ENCODE results near the gene SLC9A4.
A peak's percentile ranks its signal among the peaks of the same experiment; 100 is the strongest.

SLC9A4 gene

GRCh38 chr2:102499558-102499957 lies 26.5 kb downstream of the SLC9A4 start:
- no peak for DNase-seq (ENCODE audit: low spot score)

DNA sequence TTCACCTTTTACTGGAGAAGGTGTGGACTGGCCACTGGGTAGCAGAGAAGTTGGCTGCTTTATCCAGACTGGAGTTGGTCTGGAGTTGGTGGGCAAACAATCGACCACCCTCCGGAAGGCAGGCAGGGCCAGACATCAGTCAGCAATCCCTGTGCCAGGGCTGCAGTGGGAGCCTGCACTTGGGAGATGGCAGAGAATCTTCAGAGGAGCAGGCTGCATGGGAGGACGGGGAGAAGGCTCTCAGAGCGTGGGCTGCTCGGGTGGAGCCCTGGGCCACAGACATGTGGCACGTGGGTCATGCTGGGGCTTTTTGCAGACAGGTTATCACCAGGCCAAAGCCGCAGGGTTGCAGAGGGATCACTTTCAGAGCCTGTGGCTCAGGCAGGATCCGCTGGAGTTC lies 29.6 kb downstream of the SLC9A4 start:
- no peak for DNase-seq (ENCODE audit: low spot score)

- no peak for DNase-seq (ENCODE audit: low spot score)
Measured at GRCh38 chr2:102504833-102505232, 31.8 kb downstream of the SLC9A4 start.

GRCh38 chr2:102505290-102505689 lies 32.3 kb downstream of the SLC9A4 start:
- DNase-seq (ENCODE audit: low spot score): peak; percentile 16

DNA sequence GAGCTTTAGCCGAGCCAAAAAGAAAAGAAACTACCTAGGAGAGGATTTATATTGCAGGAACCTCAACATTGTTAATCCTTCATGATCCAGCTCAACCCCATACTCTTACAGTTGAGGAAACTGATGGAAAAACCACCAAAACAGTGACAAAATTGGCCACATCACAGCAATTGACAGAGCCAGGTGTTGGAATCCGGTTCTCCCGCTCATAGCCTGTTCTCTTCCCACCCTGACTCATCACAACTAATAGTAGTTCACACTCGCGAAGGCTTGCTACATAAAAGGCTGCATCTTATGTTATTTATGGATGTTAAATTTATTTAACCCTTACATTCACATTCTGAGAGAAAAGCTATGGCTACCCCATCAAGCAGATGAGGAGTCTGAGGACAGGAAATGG lies 33.7 kb downstream of the SLC9A4 start:
- no peak for DNase-seq (ENCODE audit: low spot score)

GRCh38 chr2:102508863-102509262 lies 35.8 kb downstream of the SLC9A4 start:
- no peak for DNase-seq (ENCODE audit: low spot score)

GRCh38 chr2:102509749-102510148 lies 36.7 kb downstream of the SLC9A4 start:
- no peak for DNase-seq (ENCODE audit: low spot score)

- no peak for DNase-seq (ENCODE audit: low spot score)
Measured at GRCh38 chr2:102510791-102511575, 38.0 kb downstream of the SLC9A4 start.

- no peak for DNase-seq (ENCODE audit: low spot score)
Measured at GRCh38 chr2:102512161-102512560, 39.1 kb downstream of the SLC9A4 start.

DNA sequence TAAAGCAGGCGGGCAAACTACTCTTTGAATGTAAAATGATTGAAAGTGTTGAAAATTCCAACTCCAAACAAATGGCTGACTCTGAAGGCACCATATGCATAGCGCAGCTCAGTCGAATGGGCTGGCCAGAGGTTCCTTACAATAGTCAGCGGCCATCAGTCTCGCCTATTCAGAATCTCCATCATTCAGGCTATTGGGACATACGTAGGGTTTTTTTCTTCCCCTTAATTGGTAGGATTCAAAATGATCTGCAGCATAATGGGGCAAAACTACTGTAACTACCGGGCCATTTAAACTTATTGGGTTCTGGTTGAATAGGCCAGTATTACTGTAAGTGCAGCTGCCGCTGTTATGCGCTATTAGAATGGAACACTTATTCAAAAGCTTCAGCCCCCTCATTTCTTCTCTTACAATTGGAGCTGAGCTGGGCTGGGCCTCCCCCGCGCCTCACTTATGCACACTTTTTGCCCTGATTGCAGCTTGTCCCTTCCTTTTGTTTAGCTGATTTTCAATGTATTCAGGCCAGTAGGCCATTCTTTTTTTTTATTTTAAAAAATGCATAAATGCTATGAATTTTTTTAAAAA lies 40.4 kb downstream of the SLC9A4 start:
- DNase-seq (ENCODE audit: low spot score): no peak

DNA sequence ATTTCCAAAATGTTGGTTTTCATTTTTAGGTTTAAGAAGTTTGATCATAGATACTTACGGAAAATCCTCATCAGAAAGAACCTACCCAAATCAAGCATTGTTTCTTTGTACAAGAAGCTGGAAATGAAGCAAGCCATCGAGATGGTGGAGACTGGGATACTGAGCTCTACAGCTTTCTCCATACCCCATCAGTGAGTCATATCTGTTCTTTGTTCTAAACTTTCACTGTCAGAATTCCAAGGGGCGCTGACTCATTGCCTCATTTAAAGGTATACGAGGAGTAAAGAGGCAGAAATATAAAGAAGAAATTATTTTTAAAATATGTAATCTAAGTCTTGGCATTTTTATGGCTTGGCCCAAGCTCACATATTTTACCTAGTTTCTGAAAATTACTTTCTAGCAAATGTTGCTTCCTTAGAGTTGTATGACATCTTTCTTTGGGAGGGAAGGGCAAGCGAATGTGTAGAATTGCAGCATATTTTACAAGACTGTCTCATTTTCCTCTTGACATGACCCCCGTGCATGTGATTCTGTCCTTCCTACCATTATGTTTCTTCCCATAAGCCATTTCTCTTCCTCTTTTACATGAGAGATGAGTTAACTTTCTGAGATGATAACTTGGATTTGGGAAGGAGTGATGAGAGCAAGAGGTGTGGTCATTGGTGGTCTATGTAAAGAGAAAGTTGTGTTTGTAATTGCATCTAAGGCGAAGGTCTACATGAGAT lies 41.2 kb downstream of the SLC9A4 start:
- DNase-seq (ENCODE audit: low spot score): no peak

GRCh38 chr2:102515851-102516250 lies 42.8 kb downstream of the SLC9A4 start:
- DNase-seq (ENCODE audit: low spot score): no peak

DNA sequence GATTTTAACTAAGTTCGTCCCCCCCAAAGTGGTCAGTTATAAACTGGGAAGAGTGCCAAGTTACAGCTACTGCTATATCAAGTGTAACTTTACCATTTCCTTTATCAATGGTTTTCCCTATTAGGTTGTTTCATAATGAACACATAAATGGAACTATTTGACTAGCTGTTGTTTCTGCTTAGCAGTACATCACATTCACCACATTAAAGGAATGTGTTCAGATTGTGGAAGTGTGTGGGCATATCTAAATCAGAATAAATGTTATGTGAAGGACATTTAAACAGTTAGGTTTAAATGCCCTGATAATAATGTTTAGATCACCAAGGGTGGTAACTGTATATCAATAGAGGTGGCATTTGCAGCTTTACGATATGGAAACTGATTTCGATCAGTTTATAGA lies 45.1 kb downstream of the SLC9A4 start:
- no peak for DNase-seq (ENCODE audit: low spot score)

DNA sequence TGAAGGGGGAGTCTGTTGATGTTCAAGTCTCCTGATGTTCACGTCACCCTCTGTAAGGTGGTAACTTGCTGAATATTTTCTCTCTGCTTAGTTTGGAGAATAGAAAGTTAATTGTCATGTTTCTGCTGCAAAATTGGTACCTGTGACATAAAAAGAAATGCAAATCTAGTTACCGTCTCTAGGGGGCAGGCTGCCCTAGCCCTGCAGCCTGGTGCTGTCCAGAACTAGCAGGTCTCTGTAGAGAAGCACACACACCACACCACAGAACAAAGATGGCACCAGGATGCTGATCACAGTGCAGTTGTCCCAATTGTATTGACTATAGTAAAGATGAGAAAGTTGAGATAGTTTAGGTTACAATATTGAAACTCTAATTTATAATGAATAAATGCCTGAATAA lies 47.0 kb downstream of the SLC9A4 start:
- no peak for DNase-seq (ENCODE audit: low spot score)

DNA sequence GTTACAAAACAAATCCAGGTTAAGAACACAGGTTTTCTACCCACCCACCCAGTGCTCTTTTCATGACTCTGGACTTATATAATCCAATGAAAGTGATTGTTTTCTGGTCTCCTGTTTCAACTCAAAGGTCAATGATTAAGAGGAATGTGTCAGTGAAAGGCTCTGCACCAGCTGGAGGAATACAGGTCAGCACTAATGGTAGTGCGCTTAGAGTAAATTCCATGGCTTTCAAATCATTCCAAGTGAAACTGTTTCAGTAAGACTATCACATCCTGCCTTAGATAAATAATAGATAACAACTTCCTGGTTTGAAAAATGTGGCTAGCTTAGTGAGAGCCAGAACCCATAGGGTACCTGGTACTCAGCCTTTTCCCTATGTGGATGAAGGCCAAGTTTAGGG lies 47.8 kb downstream of the SLC9A4 start:
- no peak for DNase-seq (ENCODE audit: low spot score)

GRCh38 chr2:102522162-102522561 lies 49.1 kb downstream of the SLC9A4 start:
- no peak for DNase-seq (ENCODE audit: low spot score)

DNA sequence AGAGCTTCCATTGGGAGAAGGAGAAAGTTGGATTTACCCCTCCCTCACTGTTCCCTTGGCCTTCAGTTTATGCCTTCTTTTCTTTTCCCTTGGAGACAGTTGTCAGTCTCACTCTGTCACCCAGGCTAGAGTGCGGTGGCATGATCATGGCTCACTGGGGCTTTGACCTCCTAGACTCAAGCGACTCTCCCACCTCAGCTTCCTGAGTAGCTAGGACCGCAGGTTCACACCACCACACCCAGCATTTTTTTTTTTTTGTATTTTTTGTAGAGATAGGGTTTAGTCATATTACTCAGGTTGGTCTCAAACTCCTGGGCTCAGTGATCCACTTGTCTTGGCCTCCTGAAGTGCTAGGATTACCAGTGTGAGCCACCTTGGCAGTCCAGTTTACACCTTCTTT lies 49.9 kb downstream of the SLC9A4 start:
- no peak for DNase-seq (ENCODE audit: low spot score)

GRCh38 chr2:102523651-102524050 lies 50.6 kb downstream of the SLC9A4 start:
- DNase-seq (ENCODE audit: low spot score): no peak

GRCh38 chr2:102527086-102527485 lies 54.1 kb downstream of the SLC9A4 start:
- DNase-seq (ENCODE audit: low spot score): no peak

DNA sequence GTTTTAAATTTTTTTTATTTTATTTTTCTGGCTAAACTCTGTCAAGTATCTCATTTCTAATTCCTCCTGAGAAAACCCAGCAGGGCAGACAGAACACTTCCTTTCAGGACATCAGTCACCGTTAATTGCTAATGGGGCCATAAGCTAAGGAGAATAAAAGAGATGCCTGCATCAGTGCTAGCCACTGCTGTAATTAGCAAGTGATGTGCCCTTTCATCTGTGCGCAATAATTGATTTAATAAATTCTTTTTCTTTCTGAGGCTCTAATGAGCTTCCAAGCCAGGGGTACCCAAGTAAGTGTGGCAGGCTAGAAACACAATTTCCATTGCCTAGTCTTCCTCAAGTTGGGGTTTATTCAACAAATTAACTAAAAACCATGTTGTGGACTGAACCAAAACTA lies 65.5 kb downstream of the SLC9A4 start:
- no peak for DNase-seq (ENCODE audit: low spot score)

DNA sequence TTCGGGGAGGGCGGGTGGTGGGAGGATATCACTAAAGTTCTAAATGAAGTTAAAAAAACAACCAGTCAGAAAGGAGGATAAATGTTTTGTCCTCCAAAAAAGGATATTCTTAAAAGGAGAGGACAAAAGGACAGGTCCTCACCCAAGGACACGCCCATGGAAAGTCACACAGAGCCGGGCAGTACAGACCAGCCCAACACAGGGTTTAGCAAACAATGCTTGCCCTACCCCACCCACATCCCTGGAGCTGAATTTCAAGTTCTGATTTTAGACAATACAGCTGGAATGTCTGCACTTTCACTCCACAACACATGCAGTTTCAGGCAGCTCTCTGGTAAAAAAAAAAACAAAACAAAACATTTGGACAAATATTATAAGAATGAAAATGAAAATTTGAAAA lies 67.9 kb downstream of the SLC9A4 start:
- no peak for DNase-seq (ENCODE audit: low spot score)

DNA sequence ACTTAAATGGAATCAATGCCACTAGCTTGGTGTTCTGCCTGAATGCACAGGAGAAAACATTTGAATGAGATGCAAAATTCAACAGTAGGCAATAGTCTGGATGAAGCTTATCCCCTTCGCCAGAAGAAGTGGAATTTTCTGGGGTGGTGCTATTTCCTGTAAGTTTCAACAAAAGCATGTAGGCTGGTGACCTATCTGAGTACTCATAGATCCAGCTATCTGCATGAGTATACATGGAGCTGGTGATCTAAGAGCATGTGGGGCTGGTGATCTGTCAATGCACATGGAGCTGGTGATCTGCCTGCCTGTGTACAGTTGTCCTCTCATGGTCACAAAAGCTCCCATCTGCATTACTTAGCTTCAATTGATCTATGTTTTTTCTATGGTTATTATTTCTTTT lies 71.2 kb downstream of the SLC9A4 start:
- no peak for DNase-seq (ENCODE audit: low spot score)

- no peak for DNase-seq (ENCODE audit: low spot score)
Measured at GRCh38 chr2:102547462-102547861, 74.4 kb downstream of the SLC9A4 start.
